Neural cell (in vitro differentiated cells): ENCODE measurements around the gene OTOR. TPM values are rescaled to one million over a fixed set of nuclear protein-coding genes. Genes with fewer than 3 reads are reported as not detected.

Experiments used
- H2AFZ ChIP-seq: fragments of 200-600, 300-800 bp; sonication (generic), shearing (Covaris generic); 2 replicates; pipeline ENCODE4 v1.6.0; 2014; ENCODE audit warnings: low read depth, mild to moderate bottlenecking, antibody characterized with exemption, low read length, moderate library complexity
- H3F3A ChIP-seq: fragments of 200-600 bp; shearing (Covaris generic); 2 replicates; pipeline ENCODE4 v1.6.1; 2016; ENCODE audit warnings: mild to moderate bottlenecking, moderate library complexity, mixed read lengths, antibody characterized with exemption, low read length; ENCODE audit not compliant: insufficient read depth, poor library complexity, severe bottlenecking
- H3K27ac ChIP-seq: fragments of 200-600, 300-800 bp; sonication (generic), shearing (Covaris generic); 2 replicates; pipeline ENCODE4 v1.5.1; 2014; ENCODE audit warnings: mild to moderate bottlenecking, low read length, moderate library complexity
- H3K27me3 ChIP-seq: fragments of 300-800, 200-600 bp; sonication (generic), shearing (Covaris generic); 2 replicates; pipeline ENCODE4 v1.6.0; 2014; ENCODE audit warnings: mild to moderate bottlenecking, low read depth, low read length, moderate library complexity; ENCODE audit not compliant: insufficient read depth
- H3K36me3 ChIP-seq: fragments of 300-800, 200-600 bp; sonication (generic), shearing (Covaris generic); 2 replicates; pipeline ENCODE4 v1.5.1; 2014; ENCODE audit warnings: mild to moderate bottlenecking, antibody characterized with exemption, low read length, moderate library complexity; ENCODE audit not compliant: insufficient read depth
- H3K4me2 ChIP-seq: fragments of 300-800, 200-600 bp; sonication (generic), shearing (Covaris generic); 2 replicates; pipeline ENCODE4 v1.6.0; 2014; ENCODE audit warnings: mild to moderate bottlenecking, low read length
- H3K4me3 ChIP-seq: fragments of 300-800, 200-600 bp; sonication (generic), shearing (Covaris generic); 2 replicates; pipeline ENCODE4 v1.5.1; 2014; ENCODE audit warnings: mild to moderate bottlenecking, low read length, moderate library complexity
- H3K79me2 ChIP-seq: fragments of 200-600 bp; shearing (Covaris generic); replicated peaks from 2 replicates; pipeline ENCODE4 v1.6.0; 2014; ENCODE audit warnings: mild to moderate bottlenecking, low read length, moderate library complexity; ENCODE audit not compliant: insufficient read depth
- H3K9ac ChIP-seq: fragments of 300-800, 200-600 bp; sonication (generic), shearing (Covaris generic); 2 replicates; pipeline ENCODE4 v1.6.1; 2016; ENCODE audit warnings: mild to moderate bottlenecking, low read length, mixed read lengths
- H3K9me2 ChIP-seq: fragments of 200-600 bp; shearing (Covaris generic); 2 replicates; pipeline ENCODE4 v1.6.1; 2016; ENCODE audit warnings: mild to moderate bottlenecking, low read length, mixed read lengths; ENCODE audit not compliant: insufficient read depth
- H3K9me3 ChIP-seq: fragments of 200-600, 300-800 bp; sonication (generic), shearing (Covaris generic); 2 replicates; pipeline ENCODE4 v1.6.1; 2016; ENCODE audit warnings: mild to moderate bottlenecking, mixed run types, low read length, moderate library complexity, mixed read lengths
- H4K20me1 ChIP-seq: fragments of 200-600 bp; shearing (Covaris generic); 2 replicates; pipeline ENCODE4 v1.6.1; 2016; ENCODE audit warnings: mild to moderate bottlenecking, mixed run types; ENCODE audit not compliant: insufficient read depth
- CTCF ChIP-seq: fragments of 450-650 bp; IDR thresholded peaks from 2 replicates; pipeline ENCODE4 v1.5.1; 2014; ENCODE audit warnings: antibody characterized with exemption, mild to moderate bottlenecking, moderate library complexity; ENCODE audit not compliant: poor library complexity, severe bottlenecking
- EP300 ChIP-seq: fragments of 450-650 bp; conservative IDR thresholded peaks from 2 replicates; pipeline ENCODE4 v1.6.1; 2014; ENCODE audit warnings: antibody characterized with exemption, mild to moderate bottlenecking, moderate library complexity; ENCODE audit not compliant: poor library complexity, severe bottlenecking
- EZH2 ChIP-seq: fragments of 200-600, 300-800 bp; shearing (Covaris generic), sonication (generic); IDR thresholded peaks from 2 replicates; pipeline ENCODE4 v1.6.1; 2014; ENCODE audit warnings: antibody characterized with exemption, low read length, borderline replicate concordance, mild to moderate bottlenecking; ENCODE audit not compliant: insufficient read depth, poor library complexity, severe bottlenecking
- MXI1 ChIP-seq: fragments of 450-650 bp; conservative IDR thresholded peaks from 2 replicates; pipeline ENCODE4 v1.6.1; 2014; ENCODE audit warnings: antibody characterized with exemption, mild to moderate bottlenecking; ENCODE audit not compliant: poor library complexity, severe bottlenecking
- POLR2AphosphoS5 ChIP-seq: IDR thresholded peaks from 2 replicates; pipeline ENCODE4 v1.6.1; 2012
- RAD21 ChIP-seq: fragments of 450-650 bp; conservative IDR thresholded peaks from 2 replicates; pipeline ENCODE4 v1.6.1; 2014; ENCODE audit warnings: antibody characterized with exemption, mild to moderate bottlenecking, moderate library complexity
- REST ChIP-seq: IDR thresholded peaks from 2 replicates; pipeline ENCODE4 v1.6.1; 2012; ENCODE audit warnings: borderline replicate concordance
- SMC3 ChIP-seq: fragments of 450-650 bp; conservative IDR thresholded peaks from 2 replicates; pipeline ENCODE4 v1.6.1; 2014; ENCODE audit warnings: antibody characterized with exemption, mild to moderate bottlenecking, moderate library complexity; ENCODE audit not compliant: poor library complexity
- TAF1 ChIP-seq: IDR thresholded peaks from 2 replicates; pipeline ENCODE4 v1.6.1; 2012; ENCODE audit warnings: low read depth
- polyA plus RNA-seq: library from polyadenylated mRNA; depleted of rRNA; stranded (reverse); fragments of >200 nt; gene quantifications from 2 replicates; pipeline ENCODE4 v1.2.3, GENCODE V29; 2014

The OTOR gene
- polyA plus RNA-seq, 1 donor from 2014 or later = not detected

GRCh38 chr20:16732506-16733152, 15.5 kb upstream of the OTOR start:
- H3K9me2 ChIP-seq = no peaks in the 10 kb centered on the region
- H3K4me2 ChIP-seq = no peak overlapping the region
- H3K27ac ChIP-seq = no peak overlapping the region
- H2AFZ ChIP-seq = no peak overlapping the region
- H3K27me3 ChIP-seq = no peaks in the 10 kb centered on the region
- H3K36me3 ChIP-seq = no peaks in the 10 kb centered on the region
- H3K9me3 ChIP-seq = no peaks in the 10 kb centered on the region
- H4K20me1 ChIP-seq = no peaks in the 10 kb centered on the region
- H3F3A ChIP-seq = no peaks in the 10 kb centered on the region
- peaks cover 39% of the 10 kb centered on the region for H3K79me2 ChIP-seq
- H3K4me3 ChIP-seq = no peak overlapping the region
- no peak overlapping the region for H3K9ac ChIP-seq
- TF ChIP-seq EP300 (no peak), CTCF (no peak), RAD21 (no peak), SMC3 (no peak), MXI1 (no peak), TAF1 (no peak), POLR2AphosphoS5 (no peak), EZH2 (no peak), REST (no peak)

GRCh38 chr20:16740365-16741072, 7.6 kb upstream of the OTOR start:
- H3K9me2 ChIP-seq = no peaks in the 10 kb centered on the region
- no peaks in the 10 kb centered on the region for H3K9me3 ChIP-seq
- no peak overlapping the region for H3K4me3 ChIP-seq
- no peak overlapping the region for H3K9ac ChIP-seq
- H3K79me2 ChIP-seq = no peaks in the 10 kb centered on the region
- H3K27me3 ChIP-seq = no peaks in the 10 kb centered on the region
- H2AFZ ChIP-seq = no peak overlapping the region
- H3K27ac ChIP-seq = no peak overlapping the region
- TF ChIP-seq EZH2 (no peak), MXI1 (no peak), POLR2AphosphoS5 (no peak), REST (no peak), EP300 (no peak), TAF1 (no peak), RAD21 (no peak), CTCF (no peak)
- no peaks in the 10 kb centered on the region for H3F3A ChIP-seq
- no peak overlapping the region for H3K4me2 ChIP-seq
- no peaks in the 10 kb centered on the region for H3K36me3 ChIP-seq
- H4K20me1 ChIP-seq = no peaks in the 10 kb centered on the region
